A673 (cell line): ENCODE measurements around the gene CHST15. TPM values are rescaled to one million over a fixed set of nuclear protein-coding genes. Genes with fewer than 3 reads are reported as not detected.

Experiments
- Bru-seq: library from RNA; stranded (reverse); fragments of 400-500 nt; gene quantifications from one replicate; lab custom pipeline; 2021; lab: Mats Ljungman, UMichigan
- BruChase-seq, 2 experiments: library from RNA; stranded (reverse); fragments of 400-500 nt; gene quantifications; one replicate each; lab custom pipeline; 2021; lab: Mats Ljungman, UMichigan
- BruUV-seq: library from RNA; stranded (reverse); fragments of 400-500 nt; replicated peaks from 2 replicates; lab custom pipeline; 2021; lab: Mats Ljungman, UMichigan
- CTCF ChIA-PET: fragments of 300-600 bp; sonication (Branson Sonifier 250); formaldehyde crosslinking; loops from one replicate; lab custom pipeline; 2022; ENCODE audit warnings: antibody characterized with exemption; lab: Charles Lee
- POLR2A ChIA-PET: fragments of 300-600 bp; sonication (Branson Sonifier 250); formaldehyde crosslinking; loops from one replicate; lab custom pipeline; 2022; ENCODE audit warnings: antibody characterized with exemption; ENCODE audit not compliant: low non-redundant PET; lab: Charles Lee
- DNase-seq: peaks from one replicate; pipeline ENCODE4 v3.0.0-alpha.2; 2015; ENCODE audit warnings: low spot score
- H3K27ac ChIP-seq: fragments of 200-600 bp; sonication (generic); 2 replicates; pipeline ENCODE4 v1.5.1; 2016; ENCODE audit warnings: mixed run types, low read depth, mild to moderate bottlenecking, mixed read lengths, antibody characterized with exemption, low read length; ENCODE audit not compliant: poor library complexity, severe bottlenecking
- H3K27me3 ChIP-seq: fragments of 200-600 bp; sonication (generic); replicated peaks from 2 replicates; pipeline ENCODE4 v1.6.1; 2017; ENCODE audit warnings: mixed run types, low read depth, mild to moderate bottlenecking, mixed read lengths, antibody characterized with exemption, low read length; ENCODE audit not compliant: insufficient read depth, poor library complexity
- H3K36me3 ChIP-seq: fragments of 200-600 bp; sonication (generic); 2 replicates; pipeline ENCODE4 v1.6.1; 2016; ENCODE audit warnings: mixed run types, mild to moderate bottlenecking, mixed read lengths, antibody characterized with exemption, low read length; ENCODE audit not compliant: insufficient read depth, poor library complexity, severe bottlenecking
- H3K4me1 ChIP-seq: fragments of 200-600 bp; sonication (generic); 2 replicates; pipeline ENCODE4 v1.6.1; 2017; ENCODE audit warnings: mixed run types, mild to moderate bottlenecking, mixed read lengths, antibody characterized with exemption, low read length; ENCODE audit not compliant: insufficient read depth, poor library complexity, severe bottlenecking
- H3K4me3 ChIP-seq: fragments of 200-600 bp; sonication (generic); 2 replicates; pipeline ENCODE4 v1.5.1; 2016; ENCODE audit warnings: low read depth, mixed run types, mild to moderate bottlenecking, mixed read lengths, low read length; ENCODE audit not compliant: poor library complexity, severe bottlenecking
- H3K9me3 ChIP-seq: fragments of 200-600 bp; sonication (generic); 2 replicates; pipeline ENCODE4 v1.6.1; 2016; ENCODE audit warnings: mixed run types, low read depth, mild to moderate bottlenecking, mixed read lengths, antibody characterized with exemption, low read length; ENCODE audit not compliant: poor library complexity, severe bottlenecking
- CTCF ChIP-seq: fragments of 300-800, 200-600 bp; sonication (generic); conservative IDR thresholded peaks from 2 replicates; pipeline ENCODE4 v1.5.1; 2017; ENCODE audit warnings: low read depth, mild to moderate bottlenecking, antibody characterized with exemption, low read length, moderate library complexity, mixed read lengths
- EZH2 ChIP-seq: fragments of 200-600 bp; sonication (generic); IDR thresholded peaks from 2 replicates; pipeline ENCODE4 v1.6.1; 2017; ENCODE audit warnings: borderline replicate concordance, low read depth, mild to moderate bottlenecking, mixed read lengths, antibody characterized with exemption, low read length; ENCODE audit not compliant: poor library complexity, severe bottlenecking
- intact Hi-C: fragments of 100-400 bp; cut with micrococcal nuclease; formaldehyde crosslinking; loops from one replicate; pipeline ENCODE4 v1.10.0; 2022; ENCODE audit not compliant: unreplicated experiment
- long read RNA-seq: library from polyadenylated mRNA; stranded (forward); transcript quantifications from one replicate; pipeline ENCODE4 v2.0.0, GENCODE V29; 2022
- total RNA-seq: library from RNA; stranded (reverse); gene quantifications from 2 replicates; pipeline ENCODE4 v1.2.3, GENCODE V29; 2021

The CHST15 gene
- total RNA-seq = 1.7 and 2.7 TPM in 2 replicates
- percentile 36 among the genes with signal in this experiment for Bru-seq, nascent RNA
- percentile 39 among the genes with signal in this experiment for BruChase-seq, experiment 1, labeled RNA remaining after a 2-hour chase
- BruChase-seq, experiment 2, labeled RNA remaining after a 6-hour chase = percentile 33 among the genes with signal in this experiment
- long read RNA-seq, full-length matches to known transcripts = 1 of 6 reads
- long read RNA-seq, partial matches to known transcripts = 3 of 6 reads
- long read RNA-seq, other reads (novel, unspliced or antisense) = 2 of 6 reads

- H3K9me3 ChIP-seq = peaks cover 6% of the 10 kb centered on the region
- BruUV-seq = no TSS peak
- intact Hi-C loops = no loop called here
- no peaks in the 10 kb centered on the region for H3K36me3 ChIP-seq
- ChIA-PET CTCF (interaction anchor here (0.5 kb wide), 1 partner anchor 1453 kb away, joined by 10 read pairs; no protein-coding TSS in a partner anchor), POLR2A (no interaction called here)
- DNase-seq = peak; percentile 45
- peaks cover 6% of the 10 kb centered on the region for H3K4me1 ChIP-seq
- peaks cover 69% of the 10 kb centered on the region for H3K27me3 ChIP-seq
- H3K27ac ChIP-seq = no peak within 1 kb of the TSS
- 0 out of 2 replicates have a peak, but pooled peaks have one; percentile 16 for TF ChIP-seq CTCF
- TF ChIP-seq EZH2 = peak; percentile 73
- H3K4me3 ChIP-seq = peak within 1 kb of the TSS; percentile 46
Observed at GRCh38 chr10:124092860-124093773, at the start of gene CHST15. CHST15 (minus strand) TSS chr10:124093598; CDS start chr10:124046212, 47,386 bp downstream.

GRCh38 chr10:124142960-124143359, 49.6 kb upstream of the CHST15 start:
- no peak for DNase-seq
- POLR2A ChIA-PET = no interaction called here
- intact Hi-C loops = no loop called here
- BruUV-seq = no TSS peak
- no peaks in the 10 kb centered on the region for H3K27me3 ChIP-seq
- CTCF ChIA-PET = no interaction called here
- TF ChIP-seq EZH2 (no peak), CTCF (no peak)
- H3K36me3 ChIP-seq = no peaks in the 10 kb centered on the region
- no peak overlapping the region for H3K4me3 ChIP-seq
- H3K27ac ChIP-seq = no peak overlapping the region
- H3K9me3 ChIP-seq = no peaks in the 10 kb centered on the region
- H3K4me1 ChIP-seq = peaks cover 10% of the 10 kb centered on the region

GRCh38 chr10:124142006-124142739, 48.8 kb upstream of the CHST15 start:
- TF ChIP-seq EZH2 (no peak), CTCF (no peak)
- Histone ChIP-seq H3K4me1 (peaks cover 10% of the 10 kb centered on the region), H3K4me3 (no peak overlapping the region), H3K9me3 (no peaks in the 10 kb centered on the region), H3K36me3 (no peaks in the 10 kb centered on the region), H3K27me3 (no peaks in the 10 kb centered on the region), H3K27ac (no peak overlapping the region)
- no TSS peak for BruUV-seq
- intact Hi-C loops = no loop called here
- CTCF ChIA-PET = no interaction called here
- DNase-seq = no peak
- POLR2A ChIA-PET = no interaction called here
